ENCODE measurements around the gene CLIC4. TPM values are rescaled to one million over a fixed set of nuclear protein-coding genes. Genes with fewer than 3 reads are reported as not detected.
"Not testable (repeated sequence)": the region's sequence is repeated elsewhere in the genome, so short reads cannot be mapped to it uniquely, and the experiment has no call there.

CLIC4 gene
- total and polyA plus RNA-seq, 10 of the 15 experiments (the other 5 are each of a cell fraction or from before 2014, with no cell fraction given), result 20.4 to 107 (median 69.6) TPM

GRCh38 chr1:24721533-24721932, 23.7 kb upstream of the CLIC4 start:
- RAD21 ChIA-PET (ENCODE audit: unreplicated experiment), result no interaction called here
- SMC1A ChIA-PET (ENCODE audit: uncharacterized antibody, unreplicated experiment), result interaction anchor here (1.0 to 1.2 kb wide), 2 partner anchors 9 to 12 kb away, joined by 3 to 4 read pairs; no protein-coding TSS in a partner anchor
- intact Hi-C loops (cut with micrococcal nuclease; ENCODE audit: unreplicated experiment), result no loop called here

DNA sequence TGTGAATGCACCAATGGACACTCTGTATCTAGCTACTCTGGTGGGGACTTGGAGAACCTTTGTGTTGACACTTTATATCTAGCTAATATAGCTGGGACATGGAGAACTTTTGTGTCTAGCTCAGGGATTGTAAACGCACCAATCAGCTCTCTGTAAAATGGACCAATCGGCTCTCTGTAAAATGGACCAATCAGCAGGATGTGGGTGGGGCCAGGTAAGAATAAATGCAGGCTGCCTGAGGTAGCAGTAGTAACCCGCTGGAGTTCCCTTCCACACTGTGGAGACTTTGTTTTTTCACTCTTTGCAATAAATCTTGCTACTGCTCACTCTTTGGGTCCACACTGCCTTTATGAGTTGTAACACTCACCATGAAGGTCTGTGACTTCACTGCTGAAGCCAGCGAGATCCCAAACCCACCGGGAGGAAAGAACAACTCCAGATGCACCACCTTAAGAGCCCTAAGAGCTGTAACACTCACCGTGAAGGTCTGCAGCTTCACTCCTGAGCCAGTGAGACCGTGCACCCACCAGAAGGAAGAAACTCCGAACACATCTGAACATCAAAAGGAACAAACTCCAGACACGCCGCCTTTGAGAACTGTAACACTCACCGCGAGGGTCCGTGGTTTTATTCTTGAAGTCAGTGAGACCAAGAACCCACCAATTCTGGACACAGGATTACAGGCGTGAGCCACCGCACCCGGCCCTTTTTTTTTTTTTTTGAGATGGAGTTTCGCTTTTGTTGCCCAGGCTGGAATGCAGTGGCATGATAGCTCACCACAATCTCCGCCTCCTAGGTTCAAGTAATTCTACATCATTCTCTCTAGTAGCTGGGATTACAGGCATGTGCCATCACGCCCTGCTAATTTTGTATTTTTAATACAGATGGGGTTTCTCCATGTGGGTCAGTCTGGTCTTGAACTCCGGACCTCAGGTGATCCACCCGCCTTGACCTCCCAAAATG, 22.9 kb upstream of the CLIC4 start:
- H3K4me1 ChIP-seq (ENCODE audit: control insufficient read depth, insufficient read depth, low read length); H3K4me3 ChIP-seq; H3K9ac ChIP-seq (ENCODE audit: control insufficient read depth, insufficient read depth, low read length); H3K36me3 ChIP-seq (ENCODE audit: control insufficient read depth in 2 of 2, insufficient read depth in 2 of 2, low read length in 1 of 2); ATAC-seq; H3K27me3 ChIP-seq (replicated peaks in 1 of 2; ENCODE audit: control insufficient read depth in 2 of 2, insufficient read depth in 2 of 2, low read length in 1 of 2); H3K9me3 ChIP-seq (replicated peaks; ENCODE audit: control insufficient read depth, insufficient read depth, low read length); H2AFZ ChIP-seq (ENCODE audit: control insufficient read depth, low read depth, low read length); BruUV-seq (replicated peaks); H3K27ac ChIP-seq (ENCODE audit: control insufficient read depth, insufficient read depth); H4K20me1 ChIP-seq (ENCODE audit: control insufficient read depth, insufficient read depth); in situ Hi-C loops (cut with MboI); H3K4me2 ChIP-seq (ENCODE audit: control insufficient read depth, insufficient read depth); DNase-seq (ENCODE audit: low read depth, low spot score); intact Hi-C loops (cut with micrococcal nuclease; ENCODE audit: unreplicated experiment); H3K79me2 ChIP-seq (ENCODE audit: control insufficient read depth, insufficient read depth, low read length); FAIRE-seq: not testable (repeated sequence)
- ChIA-PET RAD21 (ENCODE audit: unreplicated experiment) (interaction anchor here (0.7 to 1.3 kb wide), 3 partner anchors 25 to 108 kb away, joined by 3 read pairs; no protein-coding TSS in a partner anchor), SMC1A (ENCODE audit: uncharacterized antibody, unreplicated experiment) (interaction anchor here (0.6 to 2.7 kb wide), 5 partner anchors 9 to 109 kb away, joined by 3 to 7 read pairs (median 4); no protein-coding TSS in a partner anchor), CTCF (interaction anchor here (1.3 to 2.3 kb wide), 3 partner anchors 10 to 113 kb away, joined by 3 to 6 read pairs (median 5); no protein-coding TSS in a partner anchor), POLR2A (interaction anchor here (1.0 kb wide), 1 partner anchor 82 kb away, joined by 4 read pairs; no protein-coding TSS in a partner anchor)
- WGBS (ENCODE audit: insufficient coverage, insufficient replicate concordance, low lambda C conversion rate, missing lambda C conversion rate), result 83% methylated on average over 20 of the region's 21 CpGs
- TF ChIP-seq NFYB (IDR thresholded peaks at IDR 0.05; ENCODE audit: insufficient read depth, low read depth, low read length), result peak; percentile 77; the same call in 1 of the 2 replicates

More at GRCh38 chr1:24721533-24721932, 23.7 kb upstream of the CLIC4 start:
- Histone ChIP-seq H2AFZ (ENCODE audit: control insufficient read depth, low read depth, low read length) (no peak overlapping the region), H3K27me3 (replicated peaks in 1 of 2; ENCODE audit: control insufficient read depth in 2 of 2, insufficient read depth in 2 of 2, low read length in 1 of 2) (no peaks in the 10 kb centered on the region), H4K20me1 (ENCODE audit: control insufficient read depth, insufficient read depth) (no peaks in the 10 kb centered on the region), H3K4me2 (ENCODE audit: control insufficient read depth, insufficient read depth) (no peak overlapping the region), H3K36me3 (ENCODE audit: control insufficient read depth in 2 of 2, insufficient read depth in 2 of 2, low read length in 1 of 2) (no peaks in the 10 kb centered on the region), H3K27ac (ENCODE audit: control insufficient read depth, insufficient read depth) (no peak overlapping the region), H3K4me3 (no peak overlapping the region), H3K9ac (ENCODE audit: control insufficient read depth, insufficient read depth, low read length) (no peak overlapping the region), H3K9me3 (replicated peaks; ENCODE audit: control insufficient read depth, insufficient read depth, low read length) (no peaks in the 10 kb centered on the region; the same call in 2 of the 3 replicates), H3K4me1 (ENCODE audit: control insufficient read depth, insufficient read depth, low read length) (peaks cover 1% of the 10 kb centered on the region; the same call in 1 of the 2 replicates), H3K79me2 (ENCODE audit: control insufficient read depth, insufficient read depth, low read length) (no peaks in the 10 kb centered on the region)
- in situ Hi-C loops (cut with MboI), result no loop called here
- CTCF ChIA-PET, result interaction anchor here (1.3 to 2.3 kb wide), 3 partner anchors 11 to 114 kb away, joined by 3 to 6 read pairs (median 5); no protein-coding TSS in a partner anchor
- DNase-seq (ENCODE audit: low read depth, low spot score) (no peak), FAIRE-seq (no peak), ATAC-seq (no peak)
- WGBS (ENCODE audit: insufficient coverage, insufficient replicate concordance, low lambda C conversion rate, missing lambda C conversion rate), result 61% methylated on average over 14 of the region's 31 CpGs
- no peak for TF ChIP-seq ASH2L (IDR thresholded peaks at IDR 0.05; ENCODE audit: borderline replicate concordance, low read depth)
- TF ChIP-seq CHD2 (IDR thresholded peaks at IDR 0.05; ENCODE audit: borderline replicate concordance, low read depth, low read length), result no peak
- no peak for TF ChIP-seq CEBPB (IDR thresholded peaks at IDR 0.05; ENCODE audit: borderline replicate concordance in 1 of 2, low read depth in 2 of 2, low read length in 2 of 2)
- TF ChIP-seq ZNF207 (IDR thresholded peaks at IDR 0.05; ENCODE audit: borderline replicate concordance), result no peak
- no peak for TF ChIP-seq NFIC (IDR thresholded peaks at IDR 0.05; ENCODE audit: low read depth, low read length)
- TF ChIP-seq SIX5 (IDR thresholded peaks at IDR 0.05; ENCODE audit: low read depth, low read length, severe bottlenecking), result no peak
- no peak for TF ChIP-seq SPI1 (IDR thresholded peaks at IDR 0.05; ENCODE audit: borderline replicate concordance, insufficient read depth, low read depth, low read length)
- BruUV-seq (replicated peaks), result no TSS peak
- POLR2A ChIA-PET, result no interaction called here
